Transverse colon (tissue), 4 donors: Measurements from ENCODE around the gene GTF2F2.

Experiments
- EP300 ChIP-seq: sonication (generic); formaldehyde crosslinking; IDR thresholded peaks from one replicate; pipeline ENCODE4 v1.6.1; 2017; ENCODE audit warnings: antibody characterized with exemption, low read depth
- POLR2A ChIP-seq: fragments of 450-650 bp; IDR thresholded peaks from one replicate; pipeline ENCODE4 v1.6.1; 2016; ENCODE audit warnings: antibody characterized with exemption, mild to moderate bottlenecking, moderate library complexity
- POLR2AphosphoS5 ChIP-seq, 3 donors: sonication (generic); formaldehyde crosslinking; IDR thresholded peaks; one replicate each; pipeline ENCODE4 v1.6.1; 2016; ENCODE audit warnings: antibody characterized with exemption in 3 of 3
- TF ChIP-seq, protein P1 (sequence below), 5 experiments: fragments of 200-600 bp in 3 of 5; fragments of 450-650 bp in 2 of 5; sonication (generic) in 3 of 5; IDR thresholded peaks; 1 replicate in 2 of 5; 2 replicates in 3 of 5; pipeline ENCODE4 v1.5.1; 2016 to 2017; ENCODE audit warnings: antibody characterized with exemption in 5 of 5, inconsistent platforms in 3 of 5, mild to moderate bottlenecking in 2 of 5, moderate library complexity in 1 of 5

DNA sequence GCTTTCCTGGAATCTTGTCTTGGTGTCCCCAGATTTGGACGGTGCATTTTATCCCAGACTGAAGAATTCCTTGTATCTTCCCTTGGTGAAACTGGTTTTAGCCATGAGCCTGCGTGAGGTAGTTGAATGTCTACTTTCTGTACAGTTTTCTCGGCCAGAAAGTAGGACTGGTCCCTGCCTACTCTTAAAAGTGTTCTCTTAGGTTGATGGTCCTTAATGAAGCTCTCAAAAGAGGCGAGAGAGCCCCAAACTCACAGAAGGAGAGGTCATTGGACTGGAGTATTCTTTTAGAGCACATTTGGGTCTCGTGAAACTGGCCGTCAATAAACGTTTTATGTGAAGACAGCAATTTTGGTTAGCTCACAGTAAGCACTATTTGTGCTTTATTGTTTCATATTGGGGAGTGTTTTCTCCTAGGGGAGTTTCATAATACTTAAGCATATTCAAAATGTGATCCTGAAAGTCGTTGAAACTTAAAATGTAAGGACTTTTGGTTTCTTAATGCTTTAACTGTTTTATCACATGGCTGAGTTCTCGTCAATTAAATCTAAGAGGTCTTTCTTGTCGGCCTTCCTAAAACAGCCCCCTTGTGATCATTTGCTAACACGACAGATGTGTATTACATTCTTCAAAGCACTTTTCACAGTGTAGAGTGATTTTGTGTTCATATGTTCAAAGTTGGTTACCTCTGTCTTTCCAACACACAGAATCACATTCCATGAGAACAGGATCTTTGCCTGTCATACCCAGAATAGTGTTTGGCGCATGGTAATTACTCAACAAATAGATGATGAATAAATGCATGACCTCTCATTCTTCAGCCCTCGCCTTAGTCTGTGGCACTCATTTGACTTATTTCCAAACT lies 889 bp downstream of the GTF2F2 start:
- TF ChIP-seq POLR2A (no peak), EP300 (no peak), POLR2AphosphoS5 (IDR thresholded peaks at IDR 0.05) (no peak)
- TF ChIP-seq, protein P1, sequence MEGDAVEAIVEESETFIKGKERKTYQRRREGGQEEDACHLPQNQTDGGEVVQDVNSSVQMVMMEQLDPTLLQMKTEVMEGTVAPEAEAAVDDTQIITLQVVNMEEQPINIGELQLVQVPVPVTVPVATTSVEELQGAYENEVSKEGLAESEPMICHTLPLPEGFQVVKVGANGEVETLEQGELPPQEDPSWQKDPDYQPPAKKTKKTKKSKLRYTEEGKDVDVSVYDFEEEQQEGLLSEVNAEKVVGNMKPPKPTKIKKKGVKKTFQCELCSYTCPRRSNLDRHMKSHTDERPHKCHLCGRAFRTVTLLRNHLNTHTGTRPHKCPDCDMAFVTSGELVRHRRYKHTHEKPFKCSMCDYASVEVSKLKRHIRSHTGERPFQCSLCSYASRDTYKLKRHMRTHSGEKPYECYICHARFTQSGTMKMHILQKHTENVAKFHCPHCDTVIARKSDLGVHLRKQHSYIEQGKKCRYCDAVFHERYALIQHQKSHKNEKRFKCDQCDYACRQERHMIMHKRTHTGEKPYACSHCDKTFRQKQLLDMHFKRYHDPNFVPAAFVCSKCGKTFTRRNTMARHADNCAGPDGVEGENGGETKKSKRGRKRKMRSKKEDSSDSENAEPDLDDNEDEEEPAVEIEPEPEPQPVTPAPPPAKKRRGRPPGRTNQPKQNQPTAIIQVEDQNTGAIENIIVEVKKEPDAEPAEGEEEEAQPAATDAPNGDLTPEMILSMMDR (IDR thresholded peaks at IDR 0.05): no peak
